KG1 (cell line): ENCODE data around the gene GUCY2F.

Experiments
- DNase-seq: peaks from one replicate; lab custom pipeline; 2025; lab: John Stamatoyannopoulos, UW

GUCY2F gene

DNA sequence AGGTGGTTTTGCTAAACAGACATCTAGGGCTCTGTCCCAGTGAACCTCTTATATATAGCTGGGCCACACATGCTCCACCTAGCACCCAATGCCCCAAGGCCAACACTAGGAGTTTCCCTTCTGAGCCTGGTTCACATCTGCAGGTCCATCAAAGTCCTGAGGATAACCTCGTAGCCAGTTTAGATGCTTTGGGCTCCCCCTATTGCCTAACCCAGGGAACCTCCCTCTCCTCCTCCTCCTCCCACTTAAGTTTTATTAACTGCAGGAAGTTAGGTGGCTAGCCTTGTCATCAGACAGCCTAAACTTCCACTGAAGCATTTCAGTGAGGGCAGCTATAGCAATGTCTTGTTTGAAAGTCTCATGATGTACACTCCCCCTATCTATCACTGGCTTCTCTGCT is 88.0 kb downstream of the GUCY2F start:
- no peak for DNase-seq

DNA sequence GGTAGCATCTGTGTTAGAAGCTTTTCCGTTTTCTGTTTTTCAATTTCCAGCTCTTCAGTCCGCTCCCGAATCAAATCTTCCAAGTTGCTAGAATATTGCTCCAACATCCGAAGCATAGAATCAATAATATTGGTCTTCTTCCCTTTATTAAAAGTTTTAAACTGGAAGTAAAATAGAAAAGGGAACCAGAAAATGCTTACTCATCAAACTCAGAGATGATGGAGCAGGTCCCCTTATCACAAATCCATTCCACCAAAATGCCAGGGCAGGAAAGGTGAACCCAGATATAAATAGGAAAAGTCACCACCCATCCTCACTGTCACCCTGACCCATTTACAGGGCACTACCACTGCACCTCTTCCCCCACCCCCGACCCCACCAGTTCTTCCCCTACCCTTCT is 89.0 kb downstream of the GUCY2F start:
- DNase-seq = no peak

GRCh38 chrX:109390556-109390955 is 91.3 kb downstream of the GUCY2F start:
- no peak for DNase-seq

- no peak for DNase-seq
Measured at GRCh38 chrX:109389917-109390316, 92.0 kb downstream of the GUCY2F start.

GRCh38 chrX:109384699-109385098 is 97.2 kb downstream of the GUCY2F start:
- DNase-seq = no peak

- no peak for DNase-seq
Measured at GRCh38 chrX:109382332-109382731, 99.6 kb downstream of the GUCY2F start.

DNA sequence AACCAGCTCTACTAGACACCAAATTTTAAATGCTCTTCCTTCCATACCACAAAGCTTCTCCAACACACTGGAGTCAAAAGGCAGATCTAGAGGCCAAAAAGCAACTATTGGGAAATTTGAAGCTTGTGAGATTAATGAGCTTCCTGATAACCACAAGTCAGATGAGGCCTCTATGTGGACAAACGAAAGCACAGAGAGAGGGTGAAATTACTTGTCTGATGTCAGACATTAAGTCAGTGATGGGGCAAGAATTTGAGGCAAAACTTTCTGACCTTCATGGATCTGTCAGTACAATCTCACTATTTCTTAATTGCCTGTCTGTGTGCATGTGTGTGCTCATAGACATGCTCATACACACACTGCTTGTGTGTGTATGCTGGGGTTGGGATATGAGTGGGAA is 103.6 kb downstream of the GUCY2F start:
- no peak for DNase-seq

DNA sequence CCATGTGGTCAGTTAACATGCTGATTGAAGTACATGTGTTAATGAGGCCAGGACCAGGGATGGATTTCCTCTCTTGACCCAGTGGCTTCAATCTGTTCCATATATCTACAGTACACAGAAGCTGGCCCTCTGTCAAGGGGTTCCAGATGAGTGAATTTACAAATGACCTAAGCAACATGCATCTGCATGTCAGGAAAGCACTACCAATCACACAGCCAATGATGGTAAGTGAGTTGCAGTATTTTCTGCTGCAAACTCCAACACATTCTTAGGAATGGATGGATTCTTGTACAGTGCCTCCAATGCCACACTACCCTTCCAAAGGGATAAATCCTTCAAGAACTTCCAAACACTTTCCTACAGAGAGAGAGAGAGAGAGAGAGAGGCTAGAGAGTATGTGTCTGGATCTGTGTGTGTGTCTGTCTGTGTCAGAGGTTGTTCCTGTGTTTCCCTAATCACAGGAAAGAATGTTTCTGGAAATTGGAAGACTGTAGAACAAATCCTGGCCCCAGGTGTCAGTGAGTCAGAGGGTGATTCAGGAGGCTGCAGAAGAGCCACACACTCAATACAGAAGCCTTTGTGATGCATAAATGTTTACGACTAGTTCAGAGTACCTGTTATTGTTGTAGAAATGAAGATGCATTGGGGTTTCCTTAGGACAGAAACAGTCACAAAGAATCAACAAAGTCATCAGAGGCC is 107.5 kb downstream of the GUCY2F start:
- DNase-seq = no peak

DNA sequence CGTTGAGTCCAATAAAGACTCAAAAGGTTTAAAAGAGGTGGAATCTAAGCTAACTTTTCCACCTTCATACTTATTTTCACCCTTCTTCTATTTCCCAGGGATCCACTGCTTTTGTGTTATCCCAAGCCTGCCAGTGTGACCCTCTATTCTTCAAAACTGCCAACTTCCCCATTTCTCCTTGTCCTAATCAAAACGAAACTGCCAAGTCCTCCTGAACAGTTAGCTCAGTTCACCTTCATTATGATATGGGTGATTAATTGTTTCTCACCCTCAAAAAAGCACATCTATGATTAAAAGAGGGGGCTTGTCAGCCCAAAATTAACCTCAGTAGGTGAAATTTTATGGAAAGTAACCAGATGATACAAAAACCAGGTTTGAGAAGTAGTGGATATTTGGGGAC is 108.4 kb downstream of the GUCY2F start:
- no peak for DNase-seq

- no peak for DNase-seq
Measured at GRCh38 chrX:109372716-109373115, 109.2 kb downstream of the GUCY2F start.

DNA sequence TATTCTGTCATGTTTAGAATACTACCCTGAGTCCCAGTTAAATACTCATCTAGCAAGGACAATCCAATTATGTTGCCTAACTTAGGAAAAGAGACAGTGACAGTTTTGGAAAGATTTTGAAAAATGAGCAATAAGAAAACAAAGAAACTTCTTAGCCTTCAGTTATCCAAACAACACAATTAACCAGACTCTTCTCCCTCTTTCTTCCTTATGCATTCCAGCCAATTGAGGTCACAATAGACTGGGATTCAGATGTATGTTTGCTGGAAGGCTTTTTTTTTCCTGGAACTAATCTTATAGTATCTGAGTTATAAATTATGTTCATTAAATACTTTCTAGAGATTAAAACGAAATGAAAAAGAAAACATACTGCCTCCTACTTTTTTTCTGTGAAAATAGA is 109.6 kb downstream of the GUCY2F start:
- DNase-seq = no peak

- no peak for DNase-seq
Measured at GRCh38 chrX:109362101-109362500, 119.8 kb downstream of the GUCY2F start.

DNA sequence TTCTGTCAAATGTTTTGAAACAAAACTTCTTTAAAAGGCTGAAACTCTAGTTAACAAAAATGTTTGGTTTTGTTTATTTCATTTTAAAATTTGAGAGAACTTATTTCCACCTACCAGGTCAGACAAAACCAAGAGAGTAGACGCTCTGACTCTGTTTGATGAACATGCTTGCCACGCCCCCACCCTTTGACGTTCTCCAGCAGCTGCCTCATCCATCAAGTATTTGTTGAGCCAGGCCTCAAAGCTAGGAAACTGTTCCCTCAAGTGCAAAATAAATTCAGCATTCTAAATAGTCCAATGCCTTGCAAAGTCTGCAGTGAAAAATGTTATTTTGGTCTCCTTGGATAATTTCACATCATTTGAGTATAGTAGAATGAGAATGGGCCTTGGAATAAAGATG is 121.6 kb downstream of the GUCY2F start:
- no peak for DNase-seq

GRCh38 chrX:109357706-109358105 is 124.2 kb downstream of the GUCY2F start:
- no peak for DNase-seq

GRCh38 chrX:109356684-109357083 is 125.2 kb downstream of the GUCY2F start:
- DNase-seq = no peak

DNA sequence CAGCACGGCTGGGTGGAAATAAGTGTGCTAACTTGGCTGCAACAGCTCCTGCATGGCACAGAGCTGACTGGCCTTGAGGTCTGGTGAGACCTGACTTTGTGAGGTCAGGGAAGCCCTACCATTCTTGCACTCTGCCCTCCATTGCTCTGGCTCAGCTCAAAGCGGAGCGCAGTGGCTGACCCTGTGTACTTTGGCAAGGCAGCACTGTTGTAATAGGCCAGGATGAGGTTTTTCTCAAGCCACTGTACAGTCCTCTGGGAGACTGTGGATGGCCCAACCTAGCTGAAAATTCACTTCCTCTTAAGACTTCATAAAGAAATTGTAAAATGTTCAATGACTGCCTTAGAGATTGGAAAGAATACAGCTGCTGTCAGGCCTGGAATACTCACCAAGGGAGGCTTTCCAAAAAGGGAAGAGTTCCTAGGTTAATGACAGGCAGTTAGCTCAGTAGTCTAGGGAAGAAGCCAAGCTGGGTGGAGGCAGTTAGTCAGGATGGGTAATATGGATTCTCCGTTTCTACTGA is 129.8 kb downstream of the GUCY2F start:
- DNase-seq = no peak

DNA sequence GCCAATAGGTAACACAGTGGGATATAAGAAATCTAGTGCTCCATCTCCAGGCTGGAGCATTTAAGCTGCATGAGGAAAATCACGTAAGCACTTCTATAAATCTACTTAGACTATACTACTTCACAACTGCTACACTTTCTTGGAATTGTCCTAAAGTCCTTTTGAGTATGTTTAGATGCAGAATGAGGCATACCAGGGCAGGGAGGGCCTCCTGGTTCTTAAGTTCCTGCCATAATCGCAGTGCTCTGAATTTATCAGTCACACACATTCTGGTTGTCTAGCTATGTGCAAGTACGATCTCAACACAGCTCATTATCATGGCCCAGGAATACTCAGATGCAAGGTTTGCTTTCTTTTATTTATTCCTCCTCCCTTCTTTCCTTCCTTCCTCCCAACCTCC is 130.3 kb downstream of the GUCY2F start:
- DNase-seq = no peak

- DNase-seq = no peak
Measured at GRCh38 chrX:109350551-109350950, 131.3 kb downstream of the GUCY2F start.

DNA sequence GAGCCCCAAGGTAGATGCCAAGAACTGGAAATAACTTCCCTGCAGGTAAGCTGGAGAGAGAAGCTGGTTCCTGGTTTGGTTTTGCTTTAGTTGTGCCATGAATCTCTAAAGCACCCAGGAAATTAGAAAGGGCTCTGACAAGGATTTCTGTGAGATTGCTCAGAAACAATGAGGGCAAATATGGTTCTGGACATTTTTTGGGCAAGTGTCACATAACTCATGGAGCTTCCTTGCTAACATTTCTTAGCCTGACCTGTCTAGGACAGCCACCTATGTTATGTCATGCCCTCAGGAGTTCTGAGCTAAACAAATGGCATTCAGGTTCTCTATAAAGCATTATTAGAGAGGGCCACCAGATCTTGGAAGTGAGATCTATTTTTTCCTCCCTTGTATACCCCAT is 131.8 kb downstream of the GUCY2F start:
- DNase-seq = no peak

GRCh38 chrX:109347632-109348031 is 134.3 kb downstream of the GUCY2F start:
- DNase-seq = no peak

DNA sequence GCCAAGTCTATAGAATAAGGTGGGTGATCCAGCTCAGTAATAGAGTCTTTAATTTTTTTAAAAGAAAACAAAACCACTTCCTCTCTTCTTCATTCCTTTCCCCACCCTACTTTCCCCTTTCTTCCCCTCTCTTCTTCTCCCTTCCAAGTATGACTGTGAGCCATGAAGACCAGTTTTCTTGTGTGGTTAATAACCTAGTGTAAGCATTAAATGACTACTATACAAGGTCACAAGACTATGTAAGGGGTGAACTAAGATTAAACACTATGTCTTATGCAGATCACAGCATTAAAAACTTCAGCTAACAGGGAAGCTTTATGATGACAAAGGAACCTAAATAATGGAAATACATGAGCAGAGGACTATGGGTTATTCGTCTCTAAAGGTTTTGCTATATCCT is 135.4 kb downstream of the GUCY2F start:
- no peak for DNase-seq

GRCh38 chrX:109345856-109346255 is 136.0 kb downstream of the GUCY2F start:
- no peak for DNase-seq

DNA sequence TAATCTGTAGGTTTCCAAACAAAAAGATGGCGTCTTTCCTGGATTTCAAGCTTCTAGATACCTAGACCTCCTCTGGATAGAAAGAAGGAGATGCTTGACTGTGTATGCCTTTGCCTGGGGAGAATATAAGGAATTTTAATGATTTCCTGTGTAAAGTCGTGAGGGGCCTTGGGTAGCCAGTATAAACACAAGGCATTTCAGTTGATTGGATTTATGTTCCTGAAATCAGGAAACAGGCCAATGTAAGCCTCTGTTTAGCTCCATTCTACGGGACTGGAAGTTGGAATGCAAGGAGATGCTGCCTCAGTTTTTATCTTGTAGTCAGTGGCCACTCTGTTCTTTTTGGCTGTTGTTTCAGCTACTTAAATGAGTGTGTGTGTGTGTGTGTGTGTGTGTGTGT is 137.2 kb downstream of the GUCY2F start:
- no peak for DNase-seq

GRCh38 chrX:109344101-109344500 is 137.8 kb downstream of the GUCY2F start:
- DNase-seq = no peak
